NCI-H510A treated with DMSO at 0.1 percent for 48 hours (cell line): Measurements from ENCODE around the gene RAB11FIP2.
"Not testable (repeated sequence)": the region's sequence is repeated elsewhere in the genome, so short reads cannot be mapped to it uniquely, and the experiment has no call there.

Experiments
- DNase-seq: peaks from one replicate; lab custom pipeline; 2025; lab: John Stamatoyannopoulos, UW

The RAB11FIP2 gene, protein sequence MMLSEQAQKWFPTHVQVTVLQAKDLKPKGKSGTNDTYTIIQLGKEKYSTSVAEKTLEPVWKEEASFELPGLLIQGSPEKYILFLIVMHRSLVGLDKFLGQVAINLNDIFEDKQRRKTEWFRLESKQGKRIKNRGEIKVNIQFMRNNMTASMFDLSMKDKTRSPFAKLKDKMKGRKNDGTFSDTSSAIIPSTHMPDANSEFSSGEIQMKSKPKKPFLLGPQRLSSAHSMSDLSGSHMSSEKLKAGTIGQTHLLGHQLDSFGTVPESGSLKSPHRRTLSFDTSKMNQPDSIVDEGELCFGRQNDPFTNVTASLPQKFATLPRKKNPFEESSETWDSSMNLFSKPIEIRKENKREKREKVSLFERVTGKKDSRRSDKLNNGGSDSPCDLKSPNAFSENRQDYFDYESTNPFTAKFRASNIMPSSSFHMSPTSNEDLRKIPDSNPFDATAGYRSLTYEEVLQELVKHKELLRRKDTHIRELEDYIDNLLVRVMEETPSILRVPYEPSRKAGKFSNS

DNA sequence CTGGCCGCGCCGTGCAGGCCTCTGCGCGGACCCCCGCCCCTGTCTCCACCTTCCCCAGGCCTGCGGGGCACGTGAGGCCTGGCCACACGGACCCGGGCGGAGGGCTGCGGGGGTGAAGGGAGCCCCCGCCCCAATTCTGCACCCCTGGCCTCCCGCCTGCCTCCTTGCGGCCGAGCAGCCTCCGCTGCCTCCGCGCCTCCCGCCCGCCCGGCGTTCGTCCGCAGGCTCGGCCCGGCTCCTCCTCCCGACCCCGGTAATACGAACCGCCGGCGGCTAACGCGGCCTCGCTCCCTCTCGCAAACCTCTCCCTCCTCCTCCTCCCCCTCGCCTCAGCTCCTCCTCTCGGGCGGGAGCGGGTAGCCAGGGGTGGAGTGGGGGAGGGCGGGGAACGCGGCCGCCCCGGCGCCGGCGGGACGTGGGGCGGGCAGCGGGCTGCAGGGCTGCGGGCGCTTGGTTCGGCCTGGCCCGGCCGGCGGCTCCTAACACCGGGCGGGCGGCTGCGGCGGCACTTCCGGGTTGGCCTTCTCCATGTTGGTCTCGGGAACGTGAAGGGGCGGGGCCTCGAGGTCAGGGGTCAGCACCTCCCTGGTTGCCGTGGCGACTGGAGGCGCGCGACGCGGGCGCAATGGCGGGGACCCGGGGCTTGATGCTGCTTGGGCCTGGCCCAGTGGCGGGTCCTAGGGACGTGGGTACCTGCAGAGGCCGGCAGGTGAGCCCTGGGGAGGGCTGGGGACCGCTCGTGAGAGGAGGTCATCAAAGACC, at the start of gene RAB11FIP2:
Gene RAB11FIP2, minus strand, starts transcription at position 547 of the 762 bp plus-strand sequence. CDS start 778 bp downstream, outside the sequence.
- DNase-seq = peak; percentile 90

DNA sequence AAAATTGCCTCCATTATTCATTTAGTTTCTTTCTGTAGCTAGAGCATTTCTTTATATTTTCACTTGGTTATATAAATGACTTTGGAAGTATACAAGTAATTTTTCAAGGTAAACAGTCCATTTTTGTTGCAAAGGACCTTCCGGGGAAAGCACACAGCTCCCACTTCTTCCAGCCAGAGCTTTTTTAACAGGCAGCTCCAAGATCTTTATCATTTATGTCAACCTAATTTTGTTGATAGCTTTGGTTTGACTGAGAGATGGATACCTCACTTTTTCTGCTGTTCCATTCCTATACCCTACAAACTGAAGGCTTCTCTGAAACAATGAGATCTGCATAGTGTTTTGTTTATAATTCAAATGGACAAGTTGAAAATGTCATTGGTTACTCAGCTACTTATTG, 49.3 kb upstream of the RAB11FIP2 start:
- no peak for DNase-seq

DNA sequence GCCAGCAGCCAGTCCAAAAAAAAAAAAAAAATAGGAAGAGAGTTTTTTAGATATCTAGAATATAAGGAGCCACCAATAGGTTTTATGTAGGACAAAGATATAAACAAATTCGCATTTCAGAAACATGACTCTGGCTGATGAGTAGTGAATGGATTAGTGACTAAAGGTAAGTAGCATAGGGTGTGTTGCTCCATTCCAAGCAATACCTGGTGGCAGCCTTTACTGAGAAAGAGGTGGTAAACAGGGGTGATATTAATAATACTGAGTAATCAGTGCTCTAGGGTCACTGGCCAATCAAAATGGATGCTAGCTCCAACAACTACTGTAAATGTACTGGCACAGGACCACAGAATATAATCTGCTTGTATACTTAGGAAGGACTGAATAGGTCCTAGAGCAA, 45.5 kb upstream of the RAB11FIP2 start:
- DNase-seq = no peak

DNA sequence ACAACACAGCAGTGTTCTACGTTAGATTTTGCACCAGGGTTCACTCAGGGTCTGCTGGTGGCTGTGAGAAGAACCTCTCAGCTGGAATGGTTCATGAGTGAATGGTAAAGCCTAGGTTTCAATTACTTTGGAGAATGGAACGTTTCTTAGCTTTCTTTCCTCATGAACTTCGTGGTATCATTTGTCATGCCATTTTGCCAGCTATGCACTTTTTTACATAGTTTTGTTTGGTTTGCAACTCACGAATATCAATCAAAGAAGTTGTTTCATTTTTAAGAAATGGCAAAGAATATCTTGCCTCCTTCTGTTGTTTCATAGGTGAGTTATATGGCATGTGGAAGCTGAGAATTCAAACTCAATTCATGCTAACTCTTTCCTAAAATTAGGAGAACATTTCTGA, 34.1 kb upstream of the RAB11FIP2 start:
- no peak for DNase-seq

DNA sequence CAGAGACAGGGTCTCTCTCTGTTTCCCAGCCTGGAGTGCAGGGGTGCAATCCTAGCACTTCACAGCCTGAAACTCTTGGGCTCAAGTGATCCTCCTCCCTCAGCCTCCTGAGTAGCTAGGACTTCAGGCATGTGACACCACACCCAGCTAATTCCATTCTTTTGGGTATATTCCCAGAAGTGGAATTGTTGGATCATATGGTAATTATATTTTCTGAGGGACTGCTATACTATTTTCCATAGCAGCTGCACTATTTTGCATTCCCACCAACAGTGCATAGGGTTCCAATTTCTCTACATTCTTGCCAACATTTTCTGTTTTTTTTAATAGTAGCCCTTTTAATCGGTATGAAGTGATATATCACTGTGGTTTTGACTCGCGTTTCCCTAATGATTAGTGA, 30.0 kb upstream of the RAB11FIP2 start:
- DNase-seq = no peak

DNA sequence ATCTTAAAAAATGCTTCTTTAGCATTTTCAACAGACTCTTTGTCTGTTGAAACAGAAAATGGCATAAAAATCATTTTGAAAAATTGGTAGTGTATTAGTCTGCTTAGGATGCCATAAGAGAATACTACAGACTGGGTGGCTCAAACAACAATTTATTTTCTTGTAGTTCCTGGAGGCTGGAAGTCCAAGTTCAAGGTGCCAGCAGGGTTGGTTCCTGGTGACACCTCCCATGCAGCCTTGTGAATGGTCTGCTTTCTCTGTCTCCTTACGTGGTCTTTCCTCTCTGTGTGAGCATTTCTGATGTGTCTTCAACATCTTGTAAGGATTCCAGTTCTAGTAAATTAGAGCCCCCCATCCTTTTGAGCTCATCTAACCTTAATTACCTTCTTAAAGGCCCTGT, 26.1 kb upstream of the RAB11FIP2 start:
- DNase-seq = no peak

DNA sequence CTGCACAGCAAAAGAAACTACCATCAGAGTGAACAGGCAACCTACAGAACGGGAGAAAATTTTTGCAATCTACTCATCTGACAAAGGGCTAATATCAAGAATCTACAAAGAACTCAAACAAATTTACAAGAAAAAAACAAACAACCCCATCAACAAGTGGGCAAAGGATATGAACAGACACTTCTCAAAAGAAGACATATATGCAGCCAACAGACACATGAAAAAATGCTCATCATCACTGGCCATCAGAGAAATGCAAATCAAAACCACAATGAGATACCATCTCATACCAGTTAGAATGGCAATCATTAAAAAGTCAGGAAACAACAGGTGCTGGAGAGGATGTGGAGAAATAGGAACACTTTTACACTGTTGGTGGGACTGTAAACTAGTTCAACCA, 20.6 kb upstream of the RAB11FIP2 start:
- DNase-seq = not testable (repeated sequence)

DNA sequence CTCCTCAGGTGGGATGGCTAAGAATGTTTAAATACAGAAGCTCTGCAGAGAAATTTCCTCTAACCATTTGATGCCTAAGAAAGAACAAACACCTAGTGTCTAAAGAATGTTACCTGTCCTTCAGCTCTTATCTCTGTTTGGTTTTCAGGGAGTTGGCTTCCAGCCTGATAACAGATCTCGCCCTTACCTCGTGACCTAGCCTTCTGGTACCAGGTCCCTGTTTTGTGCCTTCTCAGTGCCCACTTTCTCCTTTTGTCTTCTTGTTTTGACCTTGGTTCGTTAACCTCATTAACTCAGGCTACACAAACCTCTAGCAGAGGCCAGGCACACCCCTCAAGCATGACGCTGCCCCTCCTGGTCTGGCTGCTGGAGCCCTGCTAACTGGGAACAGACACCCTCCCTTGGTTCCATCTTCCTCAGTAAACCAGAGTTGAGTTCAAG, 16.1 kb upstream of the RAB11FIP2 start:
- no peak for DNase-seq

DNA sequence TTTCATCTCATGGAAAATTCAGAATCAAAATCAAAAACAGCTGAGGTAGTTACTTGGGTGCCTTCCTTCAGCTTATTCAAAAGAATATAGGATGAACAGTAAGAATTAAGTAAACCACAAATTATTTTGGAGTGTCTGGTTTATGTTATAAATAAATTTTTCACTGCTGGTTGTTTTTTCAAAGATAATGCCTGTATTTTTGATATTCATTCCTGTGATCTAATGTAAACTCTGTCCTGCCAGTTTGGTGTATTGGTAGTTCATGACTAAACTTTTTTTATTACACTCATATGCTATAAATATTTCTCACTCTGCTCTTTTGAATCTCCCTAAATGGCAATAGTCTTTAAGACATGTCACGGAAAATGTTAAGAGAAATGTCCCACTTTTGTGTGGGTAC, 11.6 kb upstream of the RAB11FIP2 start:
- no peak for DNase-seq

DNA sequence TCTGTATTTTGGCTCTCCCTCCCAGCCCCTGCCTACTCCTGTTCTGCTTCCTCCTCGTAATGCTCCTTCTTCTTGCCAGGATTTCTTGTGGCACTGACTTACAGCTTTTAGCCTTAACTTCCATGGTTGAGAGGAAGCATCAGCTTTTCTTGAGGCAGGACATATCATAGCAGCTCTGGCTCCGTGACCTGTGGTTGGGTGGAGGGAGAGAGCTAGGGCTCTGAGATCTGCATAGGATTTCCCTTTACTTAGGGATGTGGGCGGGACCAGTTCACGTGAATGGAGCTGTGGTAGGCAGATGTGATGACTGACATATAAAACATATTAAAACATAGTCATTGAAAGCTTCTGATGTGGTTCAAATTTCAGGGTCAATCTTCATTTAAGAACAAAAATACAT, 10.6 kb upstream of the RAB11FIP2 start:
- no peak for DNase-seq

DNA sequence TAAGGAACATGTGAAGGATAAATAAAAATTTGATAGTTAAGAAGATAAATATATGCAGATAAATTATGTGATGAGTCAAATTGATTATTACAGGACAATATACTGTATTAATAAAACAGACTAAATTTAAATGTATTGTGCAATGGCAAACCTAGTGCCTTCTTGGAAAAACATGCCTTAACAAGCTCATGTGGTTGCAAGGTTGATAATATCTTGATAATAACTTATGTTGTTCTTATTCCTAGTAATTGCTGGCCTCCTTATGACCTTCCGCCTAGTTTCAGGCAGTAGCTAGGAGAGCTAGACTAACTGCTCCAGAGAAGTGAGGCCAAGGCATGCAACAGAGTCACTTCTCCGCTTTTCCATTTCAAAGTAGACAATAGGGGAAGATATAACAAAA, 7.6 kb upstream of the RAB11FIP2 start:
- no peak for DNase-seq

DNA sequence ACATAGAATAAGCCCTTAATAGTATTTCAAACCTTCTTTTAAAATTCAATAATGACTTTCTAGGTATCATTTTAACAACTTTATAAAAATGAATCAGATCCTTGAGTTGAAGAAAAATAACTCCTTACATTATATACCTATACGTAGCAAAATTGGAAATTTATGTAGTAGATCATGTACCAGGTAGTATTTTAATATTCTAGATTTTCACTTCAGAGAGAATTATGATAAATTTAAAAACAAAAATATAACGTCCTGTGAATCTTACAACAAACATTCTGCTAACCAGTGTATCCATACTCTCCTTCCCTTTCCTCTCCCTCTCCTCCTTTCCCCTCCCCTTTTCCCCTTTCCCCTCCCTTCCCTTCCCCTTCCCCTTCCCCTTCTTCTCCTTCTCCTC, 6.1 kb upstream of the RAB11FIP2 start:
- DNase-seq = no peak

DNA sequence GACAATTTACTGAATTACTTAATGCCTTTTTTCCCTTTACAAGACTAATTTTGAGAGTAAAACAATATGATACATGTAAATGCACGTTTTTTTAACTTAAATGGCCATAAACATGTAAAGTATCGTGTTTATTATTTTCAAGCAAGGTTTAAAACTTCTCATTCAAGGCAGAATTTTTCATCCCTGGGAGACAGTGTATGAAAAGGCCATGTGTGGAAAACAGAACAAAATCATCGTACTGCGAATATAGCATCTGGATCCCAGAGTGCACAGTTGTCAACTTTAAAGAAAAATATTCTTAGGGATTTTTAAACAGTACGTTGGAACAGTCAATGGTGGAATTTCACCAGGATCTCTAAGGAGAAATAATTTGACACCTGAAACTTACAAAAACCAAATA, 1.1 kb upstream of the RAB11FIP2 start:
- DNase-seq = no peak

DNA sequence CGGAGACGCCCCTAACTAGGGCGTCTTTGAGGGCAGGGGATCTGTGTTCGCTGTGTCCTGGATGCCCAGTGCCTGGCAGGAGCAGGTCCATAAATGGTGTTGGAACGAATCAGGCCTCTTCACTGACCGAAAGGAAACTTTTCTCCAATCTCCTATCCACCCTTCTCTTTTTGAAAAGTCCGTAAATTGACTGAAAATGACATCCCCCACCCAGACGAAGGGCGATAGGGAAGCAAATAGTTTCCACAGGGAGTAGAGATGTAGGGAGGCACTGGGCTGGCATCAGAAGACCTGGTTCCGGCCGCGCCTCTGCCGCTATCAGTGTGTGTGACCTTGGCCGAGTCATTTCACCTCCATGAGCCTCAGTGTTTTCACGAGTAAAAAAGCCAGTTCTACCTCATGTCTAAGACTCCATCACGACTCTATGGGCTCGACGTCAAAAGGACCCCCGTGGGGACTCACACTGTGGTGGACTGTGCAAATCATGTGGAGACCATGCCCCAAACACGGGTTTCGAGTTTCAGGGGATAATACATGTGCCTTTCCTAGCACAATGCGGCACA, 497 bp upstream of the RAB11FIP2 start:
- peak; percentile 36 for DNase-seq

DNA sequence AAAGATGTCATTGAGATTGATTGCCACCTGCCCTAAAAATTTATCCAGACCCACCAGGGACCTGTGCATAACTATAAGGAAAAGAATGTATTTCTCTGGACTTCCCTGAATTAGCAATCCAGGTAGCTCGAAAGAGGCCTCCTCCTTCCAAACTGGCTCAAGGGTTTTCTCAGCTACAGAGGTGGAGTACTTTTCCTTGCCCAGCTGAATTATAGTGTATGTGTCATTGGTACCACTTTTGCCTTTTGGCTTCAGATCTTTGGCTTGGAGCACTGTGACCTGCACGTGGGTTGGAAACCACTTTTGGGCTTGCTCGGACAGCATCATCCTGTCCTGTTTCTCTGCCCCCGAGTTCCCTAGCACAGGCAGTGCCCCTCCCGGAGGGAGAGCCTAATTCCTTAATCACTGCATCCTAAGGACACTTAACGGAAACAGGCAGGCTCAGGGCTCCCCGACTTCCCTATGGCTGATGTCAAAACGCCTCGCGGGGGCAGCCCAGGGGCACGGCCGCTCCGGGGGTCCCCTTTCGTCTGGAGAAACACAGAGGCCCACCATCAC, 825 bp downstream of the RAB11FIP2 start:
- DNase-seq = peak; percentile 38

DNA sequence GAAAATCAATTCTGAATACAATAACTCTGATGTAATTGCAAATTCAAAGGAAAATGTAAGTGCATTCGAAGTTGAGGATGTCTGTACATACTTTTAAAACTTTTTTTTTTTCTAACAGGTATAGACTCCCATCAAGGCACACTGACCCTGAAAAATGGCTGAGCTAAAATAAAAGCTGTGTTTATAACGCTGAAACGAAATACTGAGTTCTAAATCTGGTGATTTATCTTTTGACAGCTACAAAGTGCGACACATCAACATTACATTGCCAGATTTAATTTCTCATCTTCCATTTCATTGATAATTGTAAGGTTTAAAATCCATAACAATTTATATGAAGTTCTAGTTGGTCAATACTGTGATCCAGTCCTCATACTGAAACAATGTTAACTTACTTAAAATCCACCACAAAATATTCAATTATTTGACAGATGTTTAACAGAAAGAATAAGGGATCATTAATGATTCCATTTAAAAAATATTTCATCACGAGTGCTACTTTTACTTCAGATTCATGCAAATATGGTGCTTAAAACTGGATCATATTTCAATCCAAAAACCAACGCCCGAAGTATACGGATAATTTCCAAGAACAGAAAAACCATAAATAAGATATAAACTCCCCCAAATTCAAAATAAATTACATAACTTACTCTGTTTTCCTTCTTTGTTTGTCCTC, 1.4 kb downstream of the RAB11FIP2 start:
- DNase-seq = no peak

DNA sequence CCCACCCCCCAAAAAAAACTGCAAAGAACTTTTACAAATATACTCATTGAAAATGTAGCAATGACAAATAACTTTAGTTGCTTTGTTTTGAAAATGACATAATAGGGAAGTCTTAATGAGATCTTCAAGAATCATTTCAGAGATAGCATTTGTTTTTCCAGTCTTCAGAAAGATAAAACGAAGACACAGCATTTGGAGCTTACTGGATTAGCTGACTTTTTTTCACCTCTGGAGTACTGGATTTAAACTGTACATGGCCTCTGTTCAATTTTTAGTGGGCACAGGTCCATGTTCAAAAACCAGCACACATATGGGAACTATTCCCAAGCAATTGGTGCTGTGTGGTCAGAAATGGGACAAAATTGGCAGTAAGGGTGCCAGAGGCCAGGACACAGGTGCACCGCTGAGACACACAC, 3.9 kb downstream of the RAB11FIP2 start:
- DNase-seq = no peak

DNA sequence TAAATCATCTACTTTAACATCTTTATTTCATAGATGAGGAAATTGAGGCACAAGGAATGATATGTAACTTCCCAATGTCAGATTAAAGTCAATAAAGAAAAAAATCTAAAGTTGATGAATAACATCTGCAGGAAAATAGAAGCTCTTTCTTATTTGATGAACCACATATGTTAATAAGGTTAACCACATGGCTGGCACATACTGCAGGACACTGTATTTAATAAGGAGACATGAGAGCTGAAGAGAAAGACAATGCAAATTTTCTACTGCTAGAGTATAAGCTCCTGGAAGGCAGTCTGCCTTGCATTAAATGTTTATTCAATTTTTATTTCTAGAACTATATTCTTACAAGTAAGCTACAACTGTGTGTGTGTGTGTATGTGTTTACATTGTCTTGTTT, 4.4 kb downstream of the RAB11FIP2 start:
- DNase-seq = no peak

DNA sequence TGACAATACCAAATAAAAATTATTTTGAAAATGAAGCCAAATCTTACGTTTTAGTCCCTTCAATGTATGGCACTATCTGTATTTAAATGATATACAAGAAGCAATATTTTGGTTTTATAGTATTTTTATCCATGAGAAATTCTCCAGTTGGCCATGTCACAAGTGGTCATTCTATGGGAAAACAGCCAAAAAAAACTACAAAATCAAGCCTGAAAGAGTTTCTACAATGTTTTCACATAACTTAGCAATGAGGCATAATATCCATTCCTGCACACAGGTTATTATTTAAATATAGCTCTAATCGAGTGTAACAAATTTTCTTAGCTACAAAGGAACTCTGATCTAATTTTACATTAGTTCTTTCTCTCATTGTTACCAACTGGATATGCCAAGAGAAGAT, 5.4 kb downstream of the RAB11FIP2 start:
- no peak for DNase-seq

DNA sequence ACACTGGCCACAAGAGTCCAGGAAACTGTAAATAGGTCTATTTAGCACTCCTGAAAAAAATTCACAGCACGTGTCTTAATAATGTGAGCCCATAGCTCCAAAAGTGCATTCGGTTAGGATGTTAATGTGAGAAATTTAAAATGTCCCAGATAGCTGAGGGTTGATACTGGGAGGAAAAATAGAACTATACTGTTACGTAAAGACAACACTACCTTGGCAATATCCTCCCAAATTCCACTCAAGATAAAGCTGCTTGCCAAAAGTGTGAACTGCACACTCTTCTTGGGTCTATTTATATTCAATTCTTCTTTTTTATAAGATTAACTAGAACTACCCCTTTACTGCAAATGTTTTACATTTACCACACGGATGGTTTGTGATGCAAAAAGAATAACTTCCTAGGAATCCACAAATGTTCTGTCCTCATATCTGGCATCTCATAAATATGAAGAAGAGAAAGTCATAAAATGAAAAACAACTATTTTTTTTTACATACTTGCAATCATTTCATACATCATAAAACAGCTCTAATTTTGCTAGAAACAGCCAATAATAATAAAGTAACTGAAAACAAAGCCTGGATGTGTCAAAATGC, 10.4 kb downstream of the RAB11FIP2 start:
- DNase-seq = no peak

DNA sequence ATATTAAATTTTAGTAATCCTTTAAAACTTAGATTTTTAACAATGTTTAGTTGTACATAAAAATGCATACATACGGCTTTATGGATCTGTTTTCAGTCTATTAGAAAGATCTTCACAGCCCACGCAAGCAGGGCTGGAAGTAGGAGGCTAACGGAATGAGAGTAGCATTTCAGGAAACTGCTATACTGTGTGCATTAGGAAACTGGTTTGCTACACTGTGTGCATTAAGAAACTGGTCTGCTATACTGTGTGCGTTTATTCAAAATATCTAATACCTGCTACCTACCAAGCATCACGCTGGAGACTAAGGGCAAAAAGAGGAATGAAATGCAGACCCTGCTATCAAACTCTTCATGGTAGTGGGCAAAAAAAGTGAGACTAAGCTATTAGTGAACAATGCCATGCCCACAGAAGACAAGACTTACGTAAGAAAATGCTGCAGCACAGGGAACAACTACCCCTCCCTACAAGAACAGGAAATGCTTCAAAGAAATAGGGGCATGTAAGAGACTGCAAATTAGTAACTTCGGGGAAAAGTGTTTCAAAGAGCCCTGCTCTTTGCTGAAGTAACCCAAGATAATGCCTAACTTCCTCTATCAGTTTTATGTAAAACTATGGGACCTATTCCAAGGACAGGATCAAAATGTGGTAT, 11.3 kb downstream of the RAB11FIP2 start:
- DNase-seq = no peak
